ENCODE measurements around the gene VAPB. TPM values are rescaled to one million over a fixed set of nuclear protein-coding genes. Genes with fewer than 3 reads are reported as not detected.

The VAPB gene
- total RNA-seq, 2 donors from 2014 or later, result 56.5 to 57.3 TPM

GRCh38 chr20:58448958-58449357 lies 59.9 kb downstream of the VAPB start:
- ATAC-seq, result no peak
- intact Hi-C loops (cut with DNase I), result loop anchor here in 1 of 2 donors (5.0 kb wide), 1 partner anchor 212 kb away; no protein-coding TSS in a partner anchor
- DNase-seq, result no peak

- intact Hi-C loops (cut with DNase I), result loop anchor here (5.0 to 10.0 kb wide), 2 partner anchors 205 to 212 kb away; no protein-coding TSS in a partner anchor
- ATAC-seq (no peak), DNase-seq (no peak)
Observed at GRCh38 chr20:58449681-58450221, 60.7 kb downstream of the VAPB start.

- intact Hi-C loops (cut with DNase I), result loop anchor here in 1 of 2 donors (10.0 kb wide), 1 partner anchor 205 kb away; no protein-coding TSS in a partner anchor
- ATAC-seq, result no peak
Observed at GRCh38 chr20:58450254-58450653, 61.2 kb downstream of the VAPB start.

GRCh38 chr20:58452667-58453255 lies 63.7 kb downstream of the VAPB start:
- DNase-seq (no peak), ATAC-seq (no peak)
- intact Hi-C loops (cut with DNase I), result loop anchor here in 1 of 2 donors (10.0 kb wide), 1 partner anchor 208 kb away; no protein-coding TSS in a partner anchor

More at GRCh38 chr20:58450254-58450653, 61.2 kb downstream of the VAPB start:
- DNase-seq, result no peak

GRCh38 chr20:58453391-58453790 lies 64.4 kb downstream of the VAPB start:
- DNase-seq, result no peak
- ATAC-seq, result peak in 1 of 2 donors; percentile 41
- intact Hi-C loops (cut with DNase I), result loop anchor here in 1 of 2 donors (10.0 kb wide), 1 partner anchor 209 kb away; no protein-coding TSS in a partner anchor

- ATAC-seq (no peak), DNase-seq (no peak)
- intact Hi-C loops (cut with DNase I), result loop anchor here in 1 of 2 donors (10.0 kb wide), 1 partner anchor 210 kb away; no protein-coding TSS in a partner anchor
Observed at GRCh38 chr20:58454460-58454859, 65.4 kb downstream of the VAPB start.

- ATAC-seq, result no peak
Observed at GRCh38 chr20:58457083-58457695, 68.2 kb downstream of the VAPB start.

GRCh38 chr20:58458342-58459057 lies 69.5 kb downstream of the VAPB start:
- intact Hi-C loops (cut with DNase I), result loop anchor here in 1 of 2 donors (10.0 kb wide), 1 partner anchor 214 kb away; no protein-coding TSS in a partner anchor
- DNase-seq (no peak), ATAC-seq (no peak)

More at GRCh38 chr20:58457083-58457695, 68.2 kb downstream of the VAPB start:
- no peak for DNase-seq
- intact Hi-C loops (cut with DNase I), result loop anchor here in 1 of 2 donors (10.0 kb wide), 1 partner anchor 212 kb away; no protein-coding TSS in a partner anchor

- no peak for DNase-seq
- intact Hi-C loops (cut with DNase I), result loop anchor here in 1 of 2 donors (10.0 kb wide), 1 partner anchor 214 kb away; no protein-coding TSS in a partner anchor
- no peak for ATAC-seq
Observed at GRCh38 chr20:58459058-58459750, 70.2 kb downstream of the VAPB start.

- DNase-seq (no peak), ATAC-seq (no peak)
- intact Hi-C loops (cut with DNase I), result no loop called here
Observed at GRCh38 chr20:58461104-58461503, 72.1 kb downstream of the VAPB start.

- ATAC-seq (no peak), DNase-seq (no peak)
- intact Hi-C loops (cut with DNase I), result no loop called here
Observed at GRCh38 chr20:58461899-58462298, 72.9 kb downstream of the VAPB start.

- DNase-seq (no peak), ATAC-seq (no peak)
- intact Hi-C loops (cut with DNase I), result no loop called here
Observed at GRCh38 chr20:58463256-58463655, 74.2 kb downstream of the VAPB start.

- ATAC-seq, result no peak
- no peak for DNase-seq
- intact Hi-C loops (cut with DNase I), result no loop called here
Observed at GRCh38 chr20:58464838-58465237, 75.8 kb downstream of the VAPB start.

- no peak for DNase-seq
- intact Hi-C loops (cut with DNase I), result no loop called here
Observed at GRCh38 chr20:58466095-58466708, 77.2 kb downstream of the VAPB start.

GRCh38 chr20:58466729-58467571 lies 77.9 kb downstream of the VAPB start:
- ATAC-seq (no peak), DNase-seq (no peak)
- intact Hi-C loops (cut with DNase I), result no loop called here

More at GRCh38 chr20:58466095-58466708, 77.2 kb downstream of the VAPB start:
- ATAC-seq, result no peak

GRCh38 chr20:58467572-58468527 lies 78.8 kb downstream of the VAPB start:
- intact Hi-C loops (cut with DNase I), result no loop called here
- ATAC-seq, result no peak
- DNase-seq, result no peak

All from left cardiac atrium (tissue), 4 donors.